Middle frontal gyrus (tissue), 1 donor: ENCODE results near the gene MEGF6.

Source experiments
- DNase-seq: peaks from one replicate; pipeline ENCODE4 v3.0.0-alpha.2; 2015; ENCODE audit warnings: low spot score; ENCODE audit errors: extremely low spot score

The MEGF6 gene

DNA sequence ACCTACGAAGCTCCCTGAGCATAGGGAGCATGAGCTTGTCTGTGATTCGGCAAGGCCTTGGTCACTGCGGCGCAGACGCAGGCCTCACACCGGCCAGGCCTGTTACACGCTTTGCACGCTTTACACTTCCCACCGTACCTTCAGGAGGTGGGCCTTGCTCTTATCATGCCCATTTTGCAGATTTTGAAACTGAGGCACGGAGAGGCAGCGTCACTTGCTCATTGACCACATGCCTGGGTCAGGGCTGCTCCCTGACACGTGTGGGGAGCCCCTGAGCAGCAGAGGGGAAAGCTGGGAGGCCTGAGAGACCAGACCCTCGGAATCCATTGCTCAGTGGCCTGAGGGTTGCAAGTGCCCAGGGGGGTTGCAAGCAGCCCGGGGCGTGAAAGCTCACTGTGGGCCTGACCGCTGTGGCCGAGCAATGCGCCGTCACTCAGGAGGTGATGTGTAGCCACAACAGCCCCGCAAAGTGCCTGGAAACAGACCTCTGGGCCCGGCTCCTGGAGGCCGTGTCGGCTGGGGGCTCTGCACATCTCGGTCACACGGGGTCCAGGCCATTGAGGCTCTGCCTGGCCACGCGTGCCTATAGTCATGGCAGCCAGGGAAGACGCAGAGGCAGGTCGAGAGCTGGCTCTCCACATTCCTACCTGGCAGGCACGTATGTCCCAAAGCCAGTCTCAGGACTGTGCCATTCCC, 149.9 kb downstream of the MEGF6 start:
- no peak for DNase-seq

DNA sequence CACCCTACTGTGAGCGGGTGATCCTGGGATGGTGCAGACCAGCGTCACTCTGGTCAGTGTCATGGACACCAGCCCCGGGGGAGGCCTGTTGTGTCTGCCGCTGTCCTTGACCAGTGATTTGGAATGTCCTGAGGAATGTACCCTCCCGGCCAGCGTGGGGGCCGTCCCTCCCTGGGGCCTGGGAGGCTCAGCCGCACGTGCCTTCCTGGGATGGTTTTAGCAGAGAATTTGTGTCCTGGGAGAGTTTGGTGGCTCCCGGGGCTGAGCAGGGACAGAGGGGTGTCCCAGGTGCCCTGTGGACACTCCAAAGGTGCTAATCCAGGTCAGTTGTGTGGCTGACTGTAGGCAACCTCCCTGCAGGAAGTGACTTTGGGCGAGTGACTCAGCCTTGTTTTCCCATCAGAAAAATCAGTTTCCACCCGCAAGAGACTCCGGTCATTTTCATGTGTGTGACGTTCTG, 150.6 kb downstream of the MEGF6 start:
- DNase-seq, result no peak

DNA sequence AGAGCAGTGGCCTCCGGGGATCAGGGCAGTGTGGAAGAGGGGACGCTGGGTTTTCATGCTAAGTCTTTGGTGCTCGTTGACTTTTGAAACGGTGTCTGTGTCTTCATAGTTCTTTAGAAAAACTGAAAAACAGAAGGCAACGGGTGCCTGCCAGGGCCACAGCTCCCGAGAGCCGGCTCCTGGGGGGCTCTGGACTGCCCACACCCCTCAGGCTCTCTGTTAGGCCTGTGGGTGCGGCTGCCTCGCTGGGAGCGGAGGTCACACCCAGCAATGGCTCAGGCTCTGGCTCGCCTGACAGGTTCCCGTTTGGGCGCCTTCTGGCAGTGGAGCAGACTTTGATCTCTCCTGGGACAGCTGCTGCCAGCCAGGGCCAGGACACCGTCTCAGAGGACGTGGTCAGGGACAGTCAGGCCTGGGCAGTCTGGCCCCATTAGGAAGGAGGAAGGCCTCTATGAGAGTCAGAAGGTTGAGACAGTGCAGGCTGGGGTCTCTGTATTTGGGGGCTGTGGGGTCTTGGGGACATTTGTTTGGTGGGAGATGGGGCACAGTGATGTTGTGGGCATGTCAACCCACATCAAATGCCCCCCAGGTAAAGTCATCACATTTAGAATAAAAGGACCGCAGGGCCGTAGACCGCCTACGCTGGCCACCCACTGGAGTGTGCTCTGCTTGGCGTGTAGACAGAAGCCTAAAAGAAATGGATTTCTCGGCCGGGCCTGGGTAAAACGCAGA, 151.2 kb downstream of the MEGF6 start:
- DNase-seq, result no peak

DNA sequence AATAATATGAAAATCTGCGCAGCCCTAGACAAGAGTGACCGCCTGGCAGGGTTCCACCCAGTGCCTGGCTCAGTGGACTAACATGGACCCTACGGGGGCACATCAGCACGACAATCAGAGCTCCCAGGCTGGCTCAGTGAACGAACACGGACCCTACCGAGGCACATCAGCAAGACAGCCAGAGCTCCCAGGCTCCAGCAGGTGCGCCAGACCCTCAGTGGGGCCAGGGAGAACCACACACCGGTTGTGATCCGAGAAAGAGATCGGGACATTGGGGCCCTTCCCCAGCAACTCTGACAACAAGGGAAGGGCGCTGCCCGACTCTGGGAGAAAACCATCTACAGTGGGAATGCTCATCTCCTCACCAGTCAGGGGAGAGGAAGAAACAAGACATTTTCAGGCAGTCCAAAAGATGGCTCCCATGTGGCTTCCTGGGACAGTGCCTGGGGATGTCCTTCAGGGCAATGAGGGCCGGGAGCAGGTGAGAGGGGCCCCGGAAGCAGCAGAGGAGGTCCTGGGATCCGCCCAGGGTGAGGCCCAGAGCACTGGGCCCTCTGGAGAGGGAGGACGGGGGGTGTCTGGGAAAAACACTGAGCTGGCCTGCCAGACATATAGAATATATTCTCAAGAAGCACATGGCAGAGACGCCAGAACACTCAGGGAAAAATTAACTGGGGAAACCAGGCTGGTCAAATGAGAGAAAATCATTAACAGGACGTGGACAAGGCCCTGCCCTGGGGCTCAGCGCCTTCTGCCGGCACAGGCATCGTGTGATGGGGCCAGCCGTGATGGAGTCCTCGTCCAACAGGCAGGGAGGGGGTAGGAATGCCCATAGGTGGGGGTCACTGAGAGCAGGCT, 152.0 kb downstream of the MEGF6 start:
- no peak for DNase-seq

- no peak for DNase-seq
Measured at GRCh38 chr1:3457910-3458883, 153.1 kb downstream of the MEGF6 start.

DNA sequence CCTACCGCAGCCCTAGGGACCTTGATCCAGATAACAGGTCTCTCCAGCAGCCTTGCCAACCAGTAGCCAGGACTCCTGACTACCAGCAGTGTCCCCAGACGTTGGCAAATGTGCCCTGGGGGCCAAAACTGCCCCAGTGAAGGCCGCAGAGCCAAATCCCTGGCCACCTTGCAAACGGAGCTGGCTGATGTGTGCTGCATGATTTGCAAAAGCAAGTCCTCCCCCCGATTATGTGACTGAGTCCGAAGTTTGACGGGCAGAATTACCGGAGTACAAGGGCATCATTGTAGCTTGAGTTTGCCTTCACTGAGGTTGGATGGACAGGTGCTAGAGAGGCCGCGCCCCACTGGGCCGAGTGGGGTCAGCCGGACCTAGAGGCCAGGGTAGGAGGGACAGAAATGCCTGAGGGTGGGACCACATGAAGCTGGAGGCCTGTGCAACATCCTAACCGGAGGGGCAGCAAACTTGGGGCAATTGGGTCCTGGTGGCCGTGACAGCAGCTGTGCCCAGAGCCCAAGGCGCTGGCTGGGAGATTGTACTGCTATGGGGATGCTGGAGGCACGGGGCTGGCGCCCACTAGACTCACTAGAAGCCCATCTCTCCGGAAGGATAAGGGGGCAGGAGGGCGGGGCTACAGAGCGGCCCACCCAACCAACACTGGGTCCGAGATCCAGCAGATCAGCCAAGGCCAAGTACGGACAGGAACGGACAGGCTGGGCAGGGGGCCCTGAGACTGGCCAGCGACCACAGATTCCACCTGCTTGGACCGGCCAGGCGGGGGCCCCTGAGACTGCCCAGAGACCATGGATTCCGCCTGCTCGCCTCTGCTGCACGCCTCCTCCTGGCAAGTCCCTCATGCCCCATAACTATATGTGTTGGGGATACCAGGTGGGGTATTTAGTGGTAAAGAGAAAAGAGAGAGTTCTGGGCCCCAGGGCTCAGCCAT, 154.1 kb downstream of the MEGF6 start:
- DNase-seq, result no peak

DNA sequence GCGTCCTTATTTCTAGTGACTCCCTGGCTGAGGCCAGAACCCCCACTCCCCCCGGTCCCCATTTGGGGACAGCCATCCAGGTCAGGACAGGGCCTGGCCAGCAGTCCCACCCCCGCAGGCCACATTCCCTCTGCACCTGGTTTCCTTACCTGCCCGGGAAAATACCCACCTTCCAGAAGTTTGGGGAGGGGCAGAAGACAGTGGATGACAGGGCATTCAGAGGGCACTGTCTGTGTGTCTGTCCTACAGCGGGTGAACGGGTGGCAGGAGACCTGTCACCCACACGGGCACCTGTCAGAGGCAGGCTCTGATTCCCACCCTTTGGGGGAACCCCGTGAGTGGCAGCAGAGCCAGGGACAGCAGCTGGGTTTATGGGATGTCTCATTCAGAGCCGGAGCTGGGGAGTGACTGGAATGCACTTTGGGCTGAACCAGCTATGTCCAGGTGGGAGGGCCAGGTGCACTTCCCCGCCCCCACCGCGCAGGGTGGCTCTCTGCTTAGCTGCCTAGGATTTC, 154.8 kb downstream of the MEGF6 start:
- no peak for DNase-seq

- no peak for DNase-seq
Measured at GRCh38 chr1:3455670-3456448, 155.4 kb downstream of the MEGF6 start.

GRCh38 chr1:3454811-3455618, 156.3 kb downstream of the MEGF6 start:
- DNase-seq, result no peak

DNA sequence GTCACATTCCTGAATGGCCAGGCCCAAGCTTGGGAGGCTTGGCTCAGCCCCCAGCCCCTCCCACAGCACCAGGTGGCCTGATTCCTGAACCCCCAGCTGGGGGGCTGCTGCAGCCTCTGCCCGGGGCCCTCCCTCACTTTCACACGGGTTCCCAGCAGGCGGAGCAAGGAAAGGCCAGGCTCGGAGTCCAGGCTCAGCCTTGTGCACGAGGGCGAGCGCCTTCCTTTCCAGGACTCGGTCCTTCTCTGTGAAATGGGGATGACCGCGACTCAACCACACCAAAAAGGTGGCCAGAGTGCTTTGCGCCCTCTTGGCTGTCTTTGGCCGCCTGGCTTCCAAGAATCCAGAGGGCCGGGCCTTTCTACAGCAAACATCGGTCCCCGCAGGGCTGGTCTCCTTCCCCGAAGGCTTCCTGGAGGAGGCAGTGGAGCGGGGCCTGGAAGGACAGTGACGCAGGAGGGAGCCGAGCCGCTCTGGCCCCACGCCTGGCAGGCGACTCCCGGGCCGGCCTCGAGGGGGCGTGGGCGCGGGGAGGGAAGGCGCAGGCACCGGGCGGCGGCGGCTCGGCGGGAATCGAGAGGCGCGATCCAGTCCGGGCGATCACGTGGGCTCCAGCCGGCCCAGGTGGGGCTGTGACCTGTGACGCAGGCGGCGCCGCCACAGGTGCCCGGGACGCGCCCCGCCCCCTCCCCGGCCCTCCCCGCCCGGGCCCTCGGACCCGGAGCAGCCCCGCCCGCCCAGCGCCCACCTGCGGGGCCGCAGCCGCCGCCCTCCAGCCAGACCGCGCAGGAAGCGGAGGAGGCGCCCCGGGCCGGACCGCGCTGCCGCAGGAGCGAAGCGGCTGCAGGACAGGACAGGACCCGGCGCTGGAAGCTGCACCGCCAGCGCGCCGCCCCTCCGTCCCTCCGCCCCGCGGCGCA, 157.2 kb downstream of the MEGF6 start, which contains the start of gene ARHGEF16:
Gene ARHGEF16, plus strand, starts transcription at position 775 of the 920 bp plus-strand sequence. CDS start 8,420 bp downstream, outside the sequence.
- DNase-seq, result no peak

- peak; percentile 46 for DNase-seq
Measured at GRCh38 chr1:3453203-3453761, 158.0 kb downstream of the MEGF6 start.

- DNase-seq, result no peak
Measured at GRCh38 chr1:3452866-3453175, 158.5 kb downstream of the MEGF6 start.

DNA sequence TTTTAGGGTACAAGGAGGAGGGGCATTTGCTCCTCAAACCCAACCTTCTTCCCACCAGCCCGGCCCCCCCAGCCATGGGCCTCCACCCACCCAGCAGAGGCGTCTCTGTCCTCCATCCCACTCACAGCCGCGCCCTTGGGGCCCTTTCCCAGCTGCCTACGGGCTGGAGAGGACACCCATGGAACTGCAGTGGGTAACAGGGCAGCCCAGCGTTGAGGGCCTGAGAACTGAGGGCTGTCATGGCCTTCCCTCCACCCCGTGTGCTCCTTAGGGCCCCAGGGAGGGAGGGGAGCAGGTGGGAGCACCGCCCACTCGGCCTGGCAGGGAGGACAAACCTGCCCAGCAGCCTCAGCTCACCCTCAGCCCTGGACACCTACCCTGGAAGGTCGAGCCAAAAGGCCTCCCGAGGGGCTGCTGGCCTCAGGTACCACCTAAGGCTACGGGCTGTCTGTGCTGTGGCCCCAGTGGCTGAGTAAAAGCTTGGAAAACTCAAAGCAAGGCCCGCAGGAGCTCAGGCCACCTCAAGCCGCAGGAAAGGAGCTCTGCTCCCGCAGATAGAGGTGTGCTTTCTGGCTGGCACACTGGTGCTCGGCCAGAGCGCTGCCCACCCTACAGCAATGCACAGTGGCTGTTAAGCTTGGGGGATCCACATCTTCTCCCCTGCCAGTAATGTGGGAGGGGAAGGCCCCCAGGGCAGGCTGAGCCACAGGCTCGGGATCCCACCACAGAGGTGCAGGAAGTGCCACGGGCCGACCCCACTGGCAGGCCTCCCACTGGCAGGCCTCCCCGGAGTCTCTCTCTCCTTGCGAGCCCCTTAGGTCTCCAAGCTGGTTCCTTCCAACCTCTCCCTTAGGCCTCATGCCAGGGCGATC, 159.1 kb downstream of the MEGF6 start:
- no peak for DNase-seq

DNA sequence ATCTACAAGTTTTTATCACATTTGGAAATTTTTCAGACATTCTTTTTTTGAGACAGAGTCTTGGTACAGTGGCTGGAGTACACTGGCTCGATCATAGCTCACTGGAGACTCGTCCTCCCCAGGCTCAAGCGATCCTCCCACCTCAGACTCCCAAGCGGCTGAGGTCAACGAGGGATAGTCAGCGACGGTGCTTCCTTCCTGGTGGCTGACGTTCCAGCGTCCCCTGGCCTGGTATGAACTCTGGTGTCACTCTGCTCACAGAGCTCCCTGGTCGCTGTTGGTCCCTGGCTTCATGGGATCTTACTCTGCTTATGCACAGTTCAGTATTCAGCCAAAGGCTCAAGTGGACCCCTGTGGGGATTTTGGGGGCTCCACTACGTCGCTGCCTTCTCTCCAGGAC, 160.3 kb downstream of the MEGF6 start:
- no peak for DNase-seq

- no peak for DNase-seq
Measured at GRCh38 chr1:3450202-3450863, 161.0 kb downstream of the MEGF6 start.
